ENCODE results near the gene WNT7B. TPM values are rescaled to one million over a fixed set of nuclear protein-coding genes. Genes with fewer than 3 reads are reported as not detected.
A peak's percentile ranks its signal among the peaks of the same experiment; 100 is the strongest.

WNT7B gene
- total RNA-seq, 4 donors from 2014 or later, result not detected

DNA sequence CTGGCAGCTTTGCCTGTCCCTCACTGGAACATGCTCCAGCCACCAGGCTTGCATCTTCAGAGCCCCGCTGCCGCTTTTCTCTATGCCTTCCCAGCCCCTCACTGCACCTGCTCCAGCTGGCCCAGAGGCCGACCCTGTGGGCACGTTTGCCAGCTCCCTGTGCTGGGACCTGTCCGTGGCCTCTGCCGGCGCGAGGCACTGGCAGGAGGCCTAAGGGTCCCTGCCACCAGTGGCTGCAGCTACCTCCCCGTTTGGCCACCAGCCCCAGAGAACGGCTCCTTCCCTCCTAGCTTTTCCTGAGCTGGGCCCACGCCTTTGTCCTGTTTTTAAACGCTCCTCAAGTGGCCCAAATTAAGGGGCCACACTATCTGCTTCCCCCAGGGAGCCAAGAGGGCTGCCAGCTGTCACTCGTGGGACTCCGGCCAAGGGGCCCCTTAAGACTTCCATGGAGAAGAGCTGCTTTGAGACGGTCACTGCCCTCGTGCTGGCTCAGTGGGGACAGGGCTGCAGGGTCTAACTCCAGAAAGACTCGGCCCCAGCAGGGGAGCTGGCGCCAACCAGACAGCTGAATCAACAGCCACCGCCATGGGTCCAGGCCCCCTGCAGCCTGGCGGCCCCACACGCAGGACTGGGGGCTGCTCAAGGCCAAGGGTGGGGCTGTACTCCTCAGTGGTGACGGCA is 24.6 kb upstream of the WNT7B start:
- no peaks in the 10 kb centered on the region for H3K36me3 ChIP-seq
- WGBS, 2 donors (ENCODE audit: low coverage in 1 of 2), result 68% methylated on average over 22 of the region's 22 CpGs; no CpG with 5 or more reads in 1 of the 2 donors
- H3K27me3 ChIP-seq, result no peaks in the 10 kb centered on the region
- intact Hi-C loops (cut with DNase I; ENCODE audit: low total_unique reads) (loop anchor here (10.0 kb wide), 1 partner anchor 73 kb away; no protein-coding TSS in a partner anchor), in situ Hi-C loops (cut with MboI; ENCODE audit: low pct_ligation_motif_present in 1 of 4, low pct_unique_long_range_greater_than_20kb in 1 of 4, low sequenced_read_pairs in 3 of 4) (loop anchor here in 3 of 4 donors (10.0 to 25.0 kb wide), 3 partner anchors 113 to 313 kb away; no protein-coding TSS in a partner anchor)
- TF ChIP-seq POLR2AphosphoS5 (IDR thresholded peaks at IDR 0.05) (no peak), POLR2A (IDR thresholded peaks at IDR 0.05) (no peak), EP300 (IDR thresholded peaks at IDR 0.05; ENCODE audit: low read depth) (no peak)
- TF ChIP-seq, protein P1, sequence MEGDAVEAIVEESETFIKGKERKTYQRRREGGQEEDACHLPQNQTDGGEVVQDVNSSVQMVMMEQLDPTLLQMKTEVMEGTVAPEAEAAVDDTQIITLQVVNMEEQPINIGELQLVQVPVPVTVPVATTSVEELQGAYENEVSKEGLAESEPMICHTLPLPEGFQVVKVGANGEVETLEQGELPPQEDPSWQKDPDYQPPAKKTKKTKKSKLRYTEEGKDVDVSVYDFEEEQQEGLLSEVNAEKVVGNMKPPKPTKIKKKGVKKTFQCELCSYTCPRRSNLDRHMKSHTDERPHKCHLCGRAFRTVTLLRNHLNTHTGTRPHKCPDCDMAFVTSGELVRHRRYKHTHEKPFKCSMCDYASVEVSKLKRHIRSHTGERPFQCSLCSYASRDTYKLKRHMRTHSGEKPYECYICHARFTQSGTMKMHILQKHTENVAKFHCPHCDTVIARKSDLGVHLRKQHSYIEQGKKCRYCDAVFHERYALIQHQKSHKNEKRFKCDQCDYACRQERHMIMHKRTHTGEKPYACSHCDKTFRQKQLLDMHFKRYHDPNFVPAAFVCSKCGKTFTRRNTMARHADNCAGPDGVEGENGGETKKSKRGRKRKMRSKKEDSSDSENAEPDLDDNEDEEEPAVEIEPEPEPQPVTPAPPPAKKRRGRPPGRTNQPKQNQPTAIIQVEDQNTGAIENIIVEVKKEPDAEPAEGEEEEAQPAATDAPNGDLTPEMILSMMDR (IDR thresholded peaks at IDR 0.05), result no peak
- no peak for DNase-seq
- peak overlapping the region in 3 of 4 donors; percentile 8 to 36 (median 22) for H3K27ac ChIP-seq
- no peaks in the 10 kb centered on the region for H3K9me3 ChIP-seq
- H3K4me3 ChIP-seq, result no peak overlapping the region
- H3K4me1 ChIP-seq, result peaks cover 9 to 47% (median 31%) of the 10 kb centered on the region in 4 donors

DNA sequence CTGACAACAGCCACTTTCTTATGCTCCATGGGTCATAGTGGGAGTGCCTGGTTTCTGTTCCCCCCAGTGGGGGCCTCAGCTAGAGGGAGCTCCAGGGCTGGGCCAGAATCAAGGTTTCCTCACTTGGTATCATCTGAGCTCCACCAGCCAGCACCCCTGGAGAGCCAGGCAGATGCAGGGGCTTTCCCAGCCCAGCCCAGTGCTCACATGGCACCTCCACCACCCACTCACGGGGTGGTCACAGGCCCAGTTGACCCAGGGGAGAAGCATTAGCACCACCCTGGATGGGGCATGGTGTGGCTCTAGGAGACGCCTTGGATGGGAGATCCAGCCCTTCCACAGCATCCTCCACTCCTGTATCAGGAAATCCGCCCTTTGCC is 24.1 kb upstream of the WNT7B start:
- no peaks in the 10 kb centered on the region for H3K27me3 ChIP-seq
- H3K27ac ChIP-seq, result peak overlapping the region in 3 of 4 donors; percentile 8 to 36 (median 22)
- no peaks in the 10 kb centered on the region for H3K9me3 ChIP-seq
- 76% methylated on average over 3 of the region's 3 CpGs; no CpG with 5 or more reads in 1 of the 2 donors for WGBS, 2 donors (ENCODE audit: low coverage in 1 of 2)
- H3K4me3 ChIP-seq, result no peak overlapping the region
- TF ChIP-seq POLR2A (IDR thresholded peaks at IDR 0.05), result no peak
- H3K36me3 ChIP-seq, result no peaks in the 10 kb centered on the region
- intact Hi-C loops (cut with DNase I; ENCODE audit: low total_unique reads) (loop anchor here (10.0 kb wide), 1 partner anchor 74 kb away; no protein-coding TSS in a partner anchor), in situ Hi-C loops (cut with MboI; ENCODE audit: low pct_ligation_motif_present in 1 of 4, low pct_unique_long_range_greater_than_20kb in 1 of 4, low sequenced_read_pairs in 3 of 4) (loop anchor here in 3 of 4 donors (10.0 to 25.0 kb wide), 3 partner anchors 114 to 314 kb away; no protein-coding TSS in a partner anchor)
- peaks cover 12 to 47% (median 28%) of the 10 kb centered on the region in 4 donors for H3K4me1 ChIP-seq
- no peak for DNase-seq

DNA sequence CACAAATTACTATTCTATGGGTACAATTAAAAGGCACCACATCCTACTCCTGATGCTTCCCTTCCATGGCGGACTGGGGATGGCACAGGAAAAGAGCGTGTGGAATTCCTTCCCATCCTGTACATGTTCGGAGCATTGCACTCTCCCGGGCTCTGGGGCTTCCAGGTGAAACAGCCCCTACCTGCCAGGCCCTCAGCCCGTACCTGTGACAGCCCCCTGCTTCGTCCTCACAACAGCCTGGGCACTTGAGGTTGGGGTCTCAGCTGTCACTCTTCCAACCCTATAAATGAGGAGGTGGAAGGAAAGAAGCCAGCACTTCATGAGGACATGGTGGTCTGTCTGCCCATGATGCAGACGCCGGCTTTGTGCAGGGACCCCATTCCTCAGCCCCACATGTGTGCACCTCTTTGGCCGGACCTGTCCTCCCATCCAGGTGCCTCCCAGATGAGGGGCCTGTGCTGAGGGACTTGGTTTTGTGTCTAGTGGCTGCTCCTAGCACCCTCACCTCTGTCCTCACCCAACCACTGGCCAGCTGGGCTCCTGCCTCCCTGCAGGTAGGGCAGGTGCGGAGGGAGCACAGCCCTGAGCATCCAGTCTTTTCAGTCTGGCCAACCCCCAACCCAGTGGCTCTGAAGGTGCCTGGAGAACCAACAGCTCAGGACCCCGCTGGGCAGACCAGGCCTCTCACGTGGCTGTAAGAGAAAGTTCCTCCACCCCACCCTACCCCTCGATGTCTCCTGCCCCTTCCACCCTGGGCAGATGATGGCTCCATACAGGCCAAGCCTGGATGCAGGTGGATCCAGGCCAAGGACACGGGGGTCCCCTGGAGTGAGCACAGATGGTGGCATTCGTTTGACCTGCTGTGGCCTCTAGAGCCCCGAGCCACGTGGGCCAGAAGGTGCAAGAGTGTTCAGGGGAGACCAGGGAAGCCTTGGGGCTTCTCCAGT is 23.4 kb upstream of the WNT7B start:
- H3K4me1 ChIP-seq, result peaks cover 12 to 50% (median 30%) of the 10 kb centered on the region in 4 donors
- H3K9me3 ChIP-seq, result no peaks in the 10 kb centered on the region
- 80 to 84% methylated on average over 1 to 15 of the region's 17 CpGs for WGBS, 2 donors (ENCODE audit: low coverage in 1 of 2)
- no peaks in the 10 kb centered on the region for H3K27me3 ChIP-seq
- intact Hi-C loops (cut with DNase I; ENCODE audit: low total_unique reads) (loop anchor here (10.0 kb wide), 1 partner anchor 74 kb away; no protein-coding TSS in a partner anchor), in situ Hi-C loops (cut with MboI; ENCODE audit: low pct_ligation_motif_present in 1 of 4, low pct_unique_long_range_greater_than_20kb in 1 of 4, low sequenced_read_pairs in 3 of 4) (loop anchor here in 3 of 4 donors (10.0 to 25.0 kb wide), 3 partner anchors 114 to 314 kb away; no protein-coding TSS in a partner anchor)
- H3K4me3 ChIP-seq, result no peak overlapping the region
- no peak overlapping the region for H3K27ac ChIP-seq
- DNase-seq, result no peak
- TF ChIP-seq, protein P1 (IDR thresholded peaks at IDR 0.05), result no peak
- TF ChIP-seq POLR2AphosphoS5 (IDR thresholded peaks at IDR 0.05) (no peak), EP300 (IDR thresholded peaks at IDR 0.05; ENCODE audit: low read depth) (no peak), POLR2A (IDR thresholded peaks at IDR 0.05) (no peak)
- no peaks in the 10 kb centered on the region for H3K36me3 ChIP-seq

DNA sequence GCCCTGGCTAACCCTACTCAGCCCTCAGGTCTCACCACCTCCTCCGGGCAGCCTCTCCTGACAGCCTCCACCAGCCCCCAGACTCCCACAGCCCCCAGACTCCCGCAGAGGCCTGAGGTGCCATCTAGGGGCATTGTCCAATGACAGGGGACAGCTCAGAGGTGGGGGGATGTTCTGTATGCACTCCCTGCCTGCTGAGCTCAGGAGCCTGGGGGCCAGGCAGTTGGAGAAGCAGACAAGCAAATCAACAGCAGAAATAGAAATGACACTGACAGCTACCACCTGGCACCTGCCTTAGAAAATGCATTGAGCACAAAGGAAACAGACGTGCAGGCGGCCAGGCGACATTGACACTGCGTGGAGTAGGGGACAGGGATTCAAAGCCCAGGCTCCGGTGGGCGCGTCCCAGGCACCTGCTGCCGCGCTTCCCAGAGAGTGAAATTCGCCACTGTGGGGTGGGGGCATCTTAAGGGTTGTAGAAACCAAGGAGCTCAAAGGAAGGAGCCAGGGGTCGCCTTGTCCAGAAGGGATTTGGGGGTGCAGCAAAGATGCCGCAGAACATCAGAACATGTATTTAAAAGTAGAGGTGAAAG is 22.5 kb upstream of the WNT7B start:
- no peak for DNase-seq
- H3K36me3 ChIP-seq, result no peaks in the 10 kb centered on the region
- TF ChIP-seq POLR2A (IDR thresholded peaks at IDR 0.05), result no peak
- H3K4me3 ChIP-seq, result no peak overlapping the region
- intact Hi-C loops (cut with DNase I; ENCODE audit: low total_unique reads), result loop anchor here (10.0 kb wide), 1 partner anchor 315 kb away; no protein-coding TSS in a partner anchor
- in situ Hi-C loops (cut with MboI; ENCODE audit: low pct_ligation_motif_present in 1 of 4, low pct_unique_long_range_greater_than_20kb in 1 of 4, low sequenced_read_pairs in 3 of 4), result no loop called here
- peaks cover 16 to 59% (median 34%) of the 10 kb centered on the region in 4 donors for H3K4me1 ChIP-seq
- H3K27ac ChIP-seq, result no peak overlapping the region
- H3K9me3 ChIP-seq, result no peaks in the 10 kb centered on the region
- no peaks in the 10 kb centered on the region for H3K27me3 ChIP-seq
- 85 to 86% methylated on average over 14 of the region's 14 CpGs for WGBS, 2 donors (ENCODE audit: low coverage in 1 of 2)

Data from transverse colon (tissue), 4 donors.